Heart right ventricle (tissue), 16 donors: ENCODE measurements around the gene BTAF1. TPM values are rescaled to one million over a fixed set of nuclear protein-coding genes. Genes with fewer than 3 reads are reported as not detected.
A peak's percentile ranks its signal among the peaks of the same experiment; 100 is the strongest.
"Not testable (repeated sequence)": the region's sequence is repeated elsewhere in the genome, so short reads cannot be mapped to it uniquely, and the experiment has no call there.

ENCODE experiments used
- ATAC-seq, 8 donors: fragments of 200-7000 bp; cut with Tn5 transposase; one replicate each; pipeline ENCODE4 v1.9.1; 2020; ENCODE audit warnings: mild to moderate bottlenecking in 8 of 8, moderate library complexity in 8 of 8, moderate number of reproducible peaks in 1 of 8
- DNase-seq, 2 donors: peaks; one replicate each; pipeline ENCODE4 v3.0.0-alpha.2; 2020
- H3K27ac ChIP-seq, 10 donors: fragments of 200-600 bp; sonication (generic) in 2 of 10; one replicate each; pipeline versions ENCODE4 v1.5.0 to v1.8.0; 2020 to 2022; ENCODE audit warnings: mild to moderate bottlenecking in 3 of 10
- H3K27me3 ChIP-seq, 7 donors: fragments of 200-600 bp; one replicate each; pipeline ENCODE4 v1.8.0; 2021 to 2022; ENCODE audit warnings: mild to moderate bottlenecking in 2 of 7
- H3K36me3 ChIP-seq, 9 donors: fragments of 200-600 bp; sonication (generic) in 1 of 9; one replicate each; pipeline versions ENCODE4 v1.5.0 to v1.8.0; 2020 to 2022; ENCODE audit warnings: mild to moderate bottlenecking in 2 of 9
- H3K4me1 ChIP-seq, 9 donors: fragments of 200-600 bp; sonication (generic) in 1 of 9; one replicate each; pipeline versions ENCODE4 v1.5.0 to v1.8.0; 2020 to 2022; ENCODE audit warnings: mild to moderate bottlenecking in 4 of 9
- H3K4me3 ChIP-seq, 10 donors: fragments of 200-600 bp; sonication (generic) in 2 of 10; one replicate each; pipeline versions ENCODE4 v1.5.0 to v1.8.0; 2020 to 2022; ENCODE audit warnings: mild to moderate bottlenecking in 7 of 10, moderate library complexity in 2 of 10
- H3K9me3 ChIP-seq, 11 donors: fragments of 200-600 bp in 10 of 11; sonication (generic) in 2 of 11; one replicate each; pipeline versions ENCODE4 v1.5.0 to v1.8.0; 2013 to 2022; ENCODE audit warnings: mild to moderate bottlenecking in 2 of 11, control low read depth in 1 of 11, moderate library complexity in 1 of 11
- WGBS, 2 donors: extraction: QIAGEN DNeasy Blood & Tissue Kit; methylation state at CpG; one replicate each; pipeline ENCODE4 v1.1.7; 2013; ENCODE audit warnings: inconsistent platforms in 1 of 2; 5-methylcytosine and 5-hydroxymethylcytosine counted together
- intact Hi-C, 10 donors: fragments of 100-400 bp; cut with DNase I; formaldehyde crosslinking; loops; one replicate each; pipeline versions ENCODE4 v1.11.1 to v1.14.2; 2022
- polyA plus RNA-seq, 2 donors: library from polyadenylated mRNA; stranded (reverse); fragments of 200-250 nt; gene quantifications; one replicate each; pipeline ENCODE4 v1.2.3, GENCODE V29; 2013
- total RNA-seq, 10 donors: library from RNA; stranded (reverse); fragmentation: NEBNext Ultra II Directional in 3 of 10; extraction: Animal tissue kit (Norgen Biotek cat#: 25700) in 3 of 10; gene quantifications; one replicate each; pipeline versions ENCODE4 v1.2.1 to v1.2.4, GENCODE V29; 2021 to 2023
- TF ChIP-seq, protein P1 (sequence below), 9 donors: fragments of 200-600 bp; sonication (generic) in 2 of 9; IDR thresholded peaks; one replicate each; pipeline versions ENCODE4 v1.5.0 to v1.8.0; 2021 to 2022; ENCODE audit warnings: antibody characterized with exemption in 9 of 9, mild to moderate bottlenecking in 5 of 9, moderate library complexity in 1 of 9
- donor health status: Arrhythmogenic right ventricular cardiomyopathy.
- donor health status: ischemic (EF 13 %, LVEDD 7.1; RV severe dilation, severe dysfunction).
- donor health status: healthy with polysubstance abuse.
- donor health status: DM: no; HTN: yes; CAD: no.
- donor health status: DM: no; HTN: no; CAD: no.
- donor health status: ischemic (EF 25% LVEDD 6.9; RV normal size, moderate dysfunction).
- donor health status: ischemic (EF 25% LVEDD 5.7; RV mildly dilated, moderate dysfunction).
- donor health status: healthy.
- donor health status: DM: yes; HTN: yes; CAD: no.
- donor health status: Ischemic cardiomyopathy.
- donor health status: ischemic (EF 35%, LVEDD 5.7; RV mildly dilated, moderate dysfunction).
- donor health status: nonischemic (EF 11% LVEDD 7.7; RV severe dilation, severe dysfunction).
- donor health status: DM: yes; HTN: yes; CAD: no.
- donor health status: PGD.
- donor health status: ischemic (EF 29% LVEDD 5.4; RV normal size, mild dysfunction).
- donor health status: nonischemic (EF 23%, LVEDD 6.1; RV moderate dilation, normal function).

BTAF1 gene
- total and polyA plus RNA-seq, 12 donors = 4.3 to 14.7 (median 12.2) TPM

DNA sequence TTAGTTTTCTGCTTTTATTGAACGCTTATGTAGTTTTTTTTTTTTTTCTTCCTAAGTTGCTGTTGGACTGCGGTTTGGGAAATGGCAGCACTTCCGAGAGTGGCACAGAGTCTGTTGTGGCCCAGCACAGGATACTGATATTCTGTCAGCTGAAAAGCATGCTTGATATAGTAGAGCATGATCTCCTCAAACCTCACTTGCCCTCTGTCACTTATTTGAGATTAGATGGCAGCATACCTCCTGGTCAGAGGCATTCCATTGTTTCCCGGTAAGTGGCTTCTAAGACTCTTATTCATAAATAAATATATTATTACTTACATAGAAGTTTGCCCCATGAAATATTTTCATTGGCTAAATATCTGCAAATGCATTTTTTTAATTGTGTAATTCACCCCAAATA is 101.1 kb downstream of the BTAF1 start:
- Histone ChIP-seq H3K36me3 (peaks cover 0 to 100% (median 32%) of the 10 kb centered on the region in 9 donors), H3K4me3 (no peak overlapping the region), H3K27me3 (no peaks in the 10 kb centered on the region), H3K4me1 (peaks cover 0 to 5% (median 0%) of the 10 kb centered on the region in 9 donors), H3K27ac (no peak overlapping the region), H3K9me3 (no peaks in the 10 kb centered on the region)
- 48 to 71% methylated on average over 4 of the region's 4 CpGs for WGBS, 2 donors
- DNase-seq (no peak), ATAC-seq (peak in 5 of 8 donors; percentile 34 to 79 (median 42))
- intact Hi-C loops = no loop called here
- TF ChIP-seq, protein P1, sequence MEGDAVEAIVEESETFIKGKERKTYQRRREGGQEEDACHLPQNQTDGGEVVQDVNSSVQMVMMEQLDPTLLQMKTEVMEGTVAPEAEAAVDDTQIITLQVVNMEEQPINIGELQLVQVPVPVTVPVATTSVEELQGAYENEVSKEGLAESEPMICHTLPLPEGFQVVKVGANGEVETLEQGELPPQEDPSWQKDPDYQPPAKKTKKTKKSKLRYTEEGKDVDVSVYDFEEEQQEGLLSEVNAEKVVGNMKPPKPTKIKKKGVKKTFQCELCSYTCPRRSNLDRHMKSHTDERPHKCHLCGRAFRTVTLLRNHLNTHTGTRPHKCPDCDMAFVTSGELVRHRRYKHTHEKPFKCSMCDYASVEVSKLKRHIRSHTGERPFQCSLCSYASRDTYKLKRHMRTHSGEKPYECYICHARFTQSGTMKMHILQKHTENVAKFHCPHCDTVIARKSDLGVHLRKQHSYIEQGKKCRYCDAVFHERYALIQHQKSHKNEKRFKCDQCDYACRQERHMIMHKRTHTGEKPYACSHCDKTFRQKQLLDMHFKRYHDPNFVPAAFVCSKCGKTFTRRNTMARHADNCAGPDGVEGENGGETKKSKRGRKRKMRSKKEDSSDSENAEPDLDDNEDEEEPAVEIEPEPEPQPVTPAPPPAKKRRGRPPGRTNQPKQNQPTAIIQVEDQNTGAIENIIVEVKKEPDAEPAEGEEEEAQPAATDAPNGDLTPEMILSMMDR (IDR thresholded peaks at IDR 0.05) = no peak

DNA sequence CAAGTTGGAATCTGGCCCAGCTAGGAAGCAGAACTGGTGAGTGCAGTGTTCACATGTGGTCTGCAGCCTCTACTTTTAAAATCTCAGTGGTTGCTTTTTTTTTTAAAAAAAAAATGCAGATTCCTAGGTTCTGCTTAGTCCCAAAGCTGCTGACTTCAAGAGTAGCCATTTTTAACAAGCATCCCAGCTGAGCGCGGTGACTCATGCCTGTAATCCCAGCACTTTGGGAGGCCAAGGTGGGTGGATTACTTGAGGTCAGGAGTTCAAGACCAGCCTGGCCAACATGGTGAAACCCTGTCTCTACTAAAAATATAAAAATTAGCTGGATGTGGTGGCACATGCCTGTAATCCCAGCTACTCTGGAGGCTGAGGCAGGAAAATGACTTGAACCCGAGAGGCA is 101.8 kb downstream of the BTAF1 start:
- ATAC-seq = peak in 1 of 8 donors; percentile 56
- intact Hi-C loops, H3K4me3 ChIP-seq, H3K9me3 ChIP-seq, H3K27me3 ChIP-seq, DNase-seq, H3K4me1 ChIP-seq, H3K27ac ChIP-seq: not testable (repeated sequence)
- peaks cover 0 to 100% (median 37%) of the 10 kb centered on the region in 9 donors for H3K36me3 ChIP-seq
- 97 to 98% methylated on average over 3 of the region's 3 CpGs for WGBS, 2 donors

DNA sequence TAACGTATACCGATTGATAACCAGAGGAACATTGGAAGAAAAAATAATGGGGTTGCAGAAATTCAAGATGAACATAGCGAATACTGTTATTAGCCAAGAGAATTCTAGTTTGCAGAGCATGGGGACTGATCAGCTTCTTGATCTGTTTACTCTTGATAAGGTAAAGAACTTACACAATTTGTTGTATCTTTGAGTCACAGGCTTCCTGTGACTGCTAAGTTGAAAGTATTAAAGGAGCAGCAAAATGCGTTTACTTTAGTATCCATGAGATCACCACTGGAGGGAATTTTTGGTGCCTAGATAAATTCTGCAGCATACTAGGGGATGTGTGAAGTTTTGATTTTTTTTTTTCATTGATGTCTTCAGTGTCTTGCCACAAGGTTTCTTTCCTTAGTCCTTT is 103.6 kb downstream of the BTAF1 start:
- H3K36me3 ChIP-seq = peaks cover 0 to 100% (median 44%) of the 10 kb centered on the region in 9 donors
- TF ChIP-seq, protein P1 (IDR thresholded peaks at IDR 0.05) = no peak

DNA sequence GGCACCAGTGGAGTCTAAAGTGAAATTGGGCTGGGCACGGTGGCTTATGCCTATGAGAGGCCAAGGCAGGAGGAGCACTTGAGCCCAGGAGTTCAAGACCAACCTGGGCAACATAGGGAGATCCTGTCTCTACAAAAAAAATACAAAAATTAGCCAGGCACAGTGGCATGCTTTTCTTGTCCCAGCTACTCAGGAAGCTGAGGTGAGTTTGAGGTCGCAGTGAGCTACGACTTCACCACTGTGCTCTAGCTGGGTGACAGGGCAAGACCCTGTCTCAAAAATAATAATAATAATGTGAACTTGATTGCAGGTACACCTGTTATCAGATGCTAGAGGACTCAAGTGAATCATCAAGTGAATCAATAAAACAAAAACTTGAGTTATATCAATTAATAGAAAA is 108.0 kb downstream of the BTAF1 start:
- intact Hi-C loops = no loop called here
- peaks cover 0 to 14% (median 0%) of the 10 kb centered on the region in 11 donors for H3K9me3 ChIP-seq
- H3K4me1 ChIP-seq = no peaks in the 10 kb centered on the region
- DNase-seq = no peak
- TF ChIP-seq, protein P1 (IDR thresholded peaks at IDR 0.05) = no peak
- peaks cover 0 to 85% (median 34%) of the 10 kb centered on the region in 9 donors for H3K36me3 ChIP-seq
- H3K27ac ChIP-seq = no peak overlapping the region
- no peaks in the 10 kb centered on the region for H3K27me3 ChIP-seq
- 83 to 95% methylated on average over 3 of the region's 3 CpGs for WGBS, 2 donors
- no peak overlapping the region for H3K4me3 ChIP-seq
- no peak for ATAC-seq

More for the DNA sequence above, 103.6 kb downstream of the BTAF1 start:
- Histone ChIP-seq H3K9me3 (no peaks in the 10 kb centered on the region), H3K27me3 (no peaks in the 10 kb centered on the region), H3K4me1 (peaks cover 0 to 5% (median 0%) of the 10 kb centered on the region in 9 donors), H3K4me3 (no peak overlapping the region), H3K27ac (no peak overlapping the region)
- ATAC-seq (no peak), DNase-seq (no peak)
- WGBS, 2 donors = 90 to 95% methylated on average over 4 of the region's 4 CpGs
- intact Hi-C loops = no loop called here

DNA sequence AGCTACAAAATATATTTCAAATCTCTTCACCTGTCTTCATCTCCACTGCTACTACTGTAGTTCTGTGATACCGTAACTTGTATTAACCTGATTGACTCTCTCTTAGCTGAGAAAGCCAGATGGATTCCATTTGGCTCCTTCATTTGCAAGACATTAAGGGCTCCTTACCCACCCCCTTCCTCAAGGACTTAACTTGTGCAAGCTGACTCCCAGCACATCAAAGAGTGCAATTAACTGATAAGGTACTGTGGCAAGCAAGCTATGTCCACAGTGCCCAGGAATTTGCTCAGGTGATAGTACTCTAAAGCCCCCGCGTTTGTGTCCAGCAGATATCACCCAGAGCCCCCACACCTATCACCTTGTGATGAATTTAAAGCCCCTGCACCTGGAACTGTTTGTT is 109.5 kb downstream of the BTAF1 start:
- intact Hi-C loops, DNase-seq, H3K27ac ChIP-seq, H3K4me3 ChIP-seq, H3K27me3 ChIP-seq, H3K4me1 ChIP-seq, ATAC-seq: not testable (repeated sequence)
- H3K9me3 ChIP-seq = peaks cover 0 to 14% (median 0%) of the 10 kb centered on the region in 11 donors
- peaks cover 0 to 70% (median 19%) of the 10 kb centered on the region in 9 donors for H3K36me3 ChIP-seq
- WGBS, 2 donors = 72 to 74% methylated on average over 3 of the region's 3 CpGs
